NCI-H2171 treated with DMSO at 0.1 percent for 48 hours (cell line): ENCODE data around the gene ZFAND6.
"Not testable (repeated sequence)": the region's sequence is repeated elsewhere in the genome, so short reads cannot be mapped to it uniquely, and the experiment has no call there.

Source experiments
- DNase-seq: peaks from one replicate; lab custom pipeline; 2025; lab: John Stamatoyannopoulos, UW

ZFAND6 gene

GRCh38 chr15:80099241-80099640 lies 39.8 kb downstream of the ZFAND6 start:
- DNase-seq, result no peak

GRCh38 chr15:80099662-80100061 lies 40.2 kb downstream of the ZFAND6 start:
- not testable (repeated sequence) for DNase-seq

- no peak for DNase-seq
These were observed 40.8 kb downstream of the ZFAND6 start for GRCh38 chr15:80100247-80100646.

GRCh38 chr15:80105193-80105592 lies 45.7 kb downstream of the ZFAND6 start:
- no peak for DNase-seq

GRCh38 chr15:80105595-80105994 lies 46.1 kb downstream of the ZFAND6 start:
- DNase-seq, result no peak

- no peak for DNase-seq
These were observed 46.6 kb downstream of the ZFAND6 start for GRCh38 chr15:80106051-80106450.

- DNase-seq, result no peak
These were observed 47.7 kb downstream of the ZFAND6 start for GRCh38 chr15:80107204-80107603.

GRCh38 chr15:80107774-80108173 lies 48.3 kb downstream of the ZFAND6 start:
- no peak for DNase-seq

GRCh38 chr15:80109388-80109787 lies 49.9 kb downstream of the ZFAND6 start:
- no peak for DNase-seq

- no peak for DNase-seq
These were observed 51.4 kb downstream of the ZFAND6 start for GRCh38 chr15:80110920-80111319.

- DNase-seq, result no peak
These were observed 54.6 kb downstream of the ZFAND6 start for GRCh38 chr15:80114114-80114513.

- no peak for DNase-seq
These were observed 55.5 kb downstream of the ZFAND6 start for GRCh38 chr15:80115021-80115420.

- peak; percentile 90 for DNase-seq
These were observed 59.5 kb downstream of the ZFAND6 start for GRCh38 chr15:80118956-80119355.

- DNase-seq, result peak; percentile 12
These were observed 61.2 kb downstream of the ZFAND6 start for GRCh38 chr15:80120636-80121035.

- peak; percentile 89 for DNase-seq
These were observed 62.1 kb downstream of the ZFAND6 start for GRCh38 chr15:80121546-80121945.

GRCh38 chr15:80123034-80123433 lies 63.6 kb downstream of the ZFAND6 start:
- DNase-seq, result no peak

- DNase-seq, result not testable (repeated sequence)
These were observed 67.8 kb downstream of the ZFAND6 start for GRCh38 chr15:80127253-80127652.

- no peak for DNase-seq
These were observed 68.4 kb downstream of the ZFAND6 start for GRCh38 chr15:80127911-80128310.

GRCh38 chr15:80132382-80132781 lies 72.9 kb downstream of the ZFAND6 start:
- no peak for DNase-seq

GRCh38 chr15:80136854-80137253 lies 77.4 kb downstream of the ZFAND6 start:
- DNase-seq, result no peak

GRCh38 chr15:80138961-80139360 lies 79.5 kb downstream of the ZFAND6 start:
- no peak for DNase-seq

- no peak for DNase-seq
These were observed 81.4 kb downstream of the ZFAND6 start for GRCh38 chr15:80140909-80141308.

GRCh38 chr15:80141916-80142598 lies 82.6 kb downstream of the ZFAND6 start:
- no peak for DNase-seq

GRCh38 chr15:80142646-80143045 lies 83.2 kb downstream of the ZFAND6 start:
- no peak for DNase-seq
